ENCODE data around the gene INS.

The INS gene

DNA sequence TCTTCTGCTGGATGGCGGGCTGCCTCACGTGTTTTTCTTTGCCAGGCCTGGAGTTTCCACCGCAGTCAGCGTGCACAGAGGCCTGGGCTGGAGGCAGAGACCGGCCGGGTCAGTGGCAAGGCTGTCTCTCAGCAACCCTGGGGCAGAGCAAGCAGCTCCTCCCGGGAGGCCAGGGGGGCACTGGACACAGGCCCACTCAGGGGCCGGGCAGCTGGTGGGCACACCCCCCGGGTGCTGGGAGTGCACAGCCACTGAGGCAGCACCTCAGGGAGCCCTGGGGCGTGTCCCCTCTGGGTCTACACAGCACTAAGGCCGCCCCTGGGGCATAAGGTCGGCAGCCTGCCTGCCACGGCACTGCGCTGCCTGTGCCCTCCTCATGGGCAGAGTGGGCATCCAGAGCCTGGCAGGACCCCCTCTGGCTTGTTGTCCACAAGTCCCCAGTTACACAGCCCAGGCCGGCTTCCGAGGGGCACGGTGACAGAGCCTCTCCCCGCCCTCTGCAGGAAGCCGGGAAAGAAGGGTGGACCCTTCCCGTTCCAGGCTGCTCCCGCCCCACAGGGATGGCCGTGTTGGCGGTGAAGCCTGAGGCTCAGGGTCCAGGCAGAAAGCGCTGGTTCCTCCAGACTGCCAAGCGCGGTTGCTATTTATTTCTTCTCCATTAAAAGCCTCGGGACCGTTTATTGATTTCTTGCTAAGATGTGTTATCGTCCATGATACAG lies 29.1 kb upstream of the INS start:
- TF ChIP-seq, protein P1, sequence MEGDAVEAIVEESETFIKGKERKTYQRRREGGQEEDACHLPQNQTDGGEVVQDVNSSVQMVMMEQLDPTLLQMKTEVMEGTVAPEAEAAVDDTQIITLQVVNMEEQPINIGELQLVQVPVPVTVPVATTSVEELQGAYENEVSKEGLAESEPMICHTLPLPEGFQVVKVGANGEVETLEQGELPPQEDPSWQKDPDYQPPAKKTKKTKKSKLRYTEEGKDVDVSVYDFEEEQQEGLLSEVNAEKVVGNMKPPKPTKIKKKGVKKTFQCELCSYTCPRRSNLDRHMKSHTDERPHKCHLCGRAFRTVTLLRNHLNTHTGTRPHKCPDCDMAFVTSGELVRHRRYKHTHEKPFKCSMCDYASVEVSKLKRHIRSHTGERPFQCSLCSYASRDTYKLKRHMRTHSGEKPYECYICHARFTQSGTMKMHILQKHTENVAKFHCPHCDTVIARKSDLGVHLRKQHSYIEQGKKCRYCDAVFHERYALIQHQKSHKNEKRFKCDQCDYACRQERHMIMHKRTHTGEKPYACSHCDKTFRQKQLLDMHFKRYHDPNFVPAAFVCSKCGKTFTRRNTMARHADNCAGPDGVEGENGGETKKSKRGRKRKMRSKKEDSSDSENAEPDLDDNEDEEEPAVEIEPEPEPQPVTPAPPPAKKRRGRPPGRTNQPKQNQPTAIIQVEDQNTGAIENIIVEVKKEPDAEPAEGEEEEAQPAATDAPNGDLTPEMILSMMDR (IDR thresholded peaks at IDR 0.05; ENCODE audit: borderline replicate concordance, control extremely low read depth, extremely low read depth, insufficient read depth, missing control alignments), result no peak
- DNase-seq (ENCODE audit: low spot score), result no peak
- in situ Hi-C loops (cut with MboI; ENCODE audit: low sequenced_read_pairs, unreplicated experiment), result no loop called here

DNA sequence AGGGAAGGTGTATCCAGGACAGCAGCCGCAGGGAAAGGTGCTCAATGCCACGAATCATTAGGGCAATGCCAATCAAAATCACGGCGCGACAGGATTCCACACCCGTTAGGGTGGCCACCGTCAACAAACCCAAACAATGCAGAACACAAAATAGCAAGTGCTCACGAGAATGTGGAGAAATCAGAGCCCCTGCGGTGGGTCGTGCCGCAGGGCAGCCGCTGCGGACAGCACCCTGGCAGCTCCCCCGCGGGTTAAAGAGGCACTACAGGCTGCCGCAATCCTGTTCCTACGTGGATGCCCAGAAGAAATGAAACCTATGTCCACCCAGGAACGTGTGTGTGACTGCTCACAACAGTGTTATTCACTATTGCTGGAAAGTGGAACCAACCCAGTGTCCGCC lies 27.7 kb upstream of the INS start:
- TF ChIP-seq, protein P1 (IDR thresholded peaks at IDR 0.05; ENCODE audit: borderline replicate concordance, control extremely low read depth, extremely low read depth, insufficient read depth, missing control alignments), result no peak
- in situ Hi-C loops (cut with MboI; ENCODE audit: low sequenced_read_pairs, unreplicated experiment), result no loop called here
- no peak for DNase-seq (ENCODE audit: low spot score)

DNA sequence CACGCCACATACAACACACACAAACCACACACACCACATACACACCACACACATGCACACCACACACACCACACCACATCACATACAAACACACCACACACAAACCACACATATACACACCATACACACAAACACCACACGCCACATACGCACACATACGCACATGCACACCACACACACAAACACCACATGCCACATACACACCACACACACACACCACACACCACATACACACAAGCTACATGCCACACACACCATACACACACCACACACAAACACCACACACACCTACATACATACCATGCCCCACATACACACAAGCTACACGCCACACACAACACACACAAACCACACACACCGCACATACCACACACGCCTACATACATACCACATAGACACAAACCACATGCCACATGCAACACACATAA lies 26.3 kb upstream of the INS start:
- TF ChIP-seq, protein P1 (IDR thresholded peaks at IDR 0.05; ENCODE audit: borderline replicate concordance, control extremely low read depth, extremely low read depth, insufficient read depth, missing control alignments), result no peak
- no peak for DNase-seq (ENCODE audit: low spot score)
- in situ Hi-C loops (cut with MboI; ENCODE audit: low sequenced_read_pairs, unreplicated experiment), result no loop called here

DNA sequence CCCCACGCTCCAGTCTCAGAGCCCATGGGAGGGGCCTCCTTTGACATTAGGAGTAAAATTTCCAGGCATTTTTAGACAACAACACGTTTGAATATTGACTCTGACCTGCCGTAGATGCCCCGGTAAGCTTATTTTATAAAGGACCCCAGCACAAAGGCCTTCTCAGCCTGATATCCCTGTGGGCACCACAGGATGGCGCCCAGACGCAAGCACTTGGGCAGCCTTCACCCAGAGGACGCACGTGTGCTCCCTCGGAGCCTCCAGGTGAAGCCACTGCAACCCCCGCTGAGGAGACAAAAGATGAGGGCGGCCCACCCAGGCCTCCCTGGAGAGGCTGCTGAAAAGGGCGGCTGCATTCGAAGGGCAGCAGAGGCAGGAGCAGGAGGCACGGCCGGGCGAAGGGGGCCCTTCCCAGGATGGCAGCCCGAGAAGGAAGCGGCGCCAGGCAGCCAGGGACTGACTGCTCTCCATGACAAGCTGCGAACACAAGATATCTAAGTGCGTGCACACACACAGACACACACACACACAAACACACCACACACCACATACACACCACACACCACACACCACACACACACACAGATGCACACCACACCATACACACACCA lies 25.8 kb upstream of the INS start:
- TF ChIP-seq, protein P1 (IDR thresholded peaks at IDR 0.05; ENCODE audit: borderline replicate concordance, control extremely low read depth, extremely low read depth, insufficient read depth, missing control alignments), result no peak
- in situ Hi-C loops (cut with MboI; ENCODE audit: low sequenced_read_pairs, unreplicated experiment), result no loop called here
- peak; percentile 60 for DNase-seq (ENCODE audit: low spot score)

DNA sequence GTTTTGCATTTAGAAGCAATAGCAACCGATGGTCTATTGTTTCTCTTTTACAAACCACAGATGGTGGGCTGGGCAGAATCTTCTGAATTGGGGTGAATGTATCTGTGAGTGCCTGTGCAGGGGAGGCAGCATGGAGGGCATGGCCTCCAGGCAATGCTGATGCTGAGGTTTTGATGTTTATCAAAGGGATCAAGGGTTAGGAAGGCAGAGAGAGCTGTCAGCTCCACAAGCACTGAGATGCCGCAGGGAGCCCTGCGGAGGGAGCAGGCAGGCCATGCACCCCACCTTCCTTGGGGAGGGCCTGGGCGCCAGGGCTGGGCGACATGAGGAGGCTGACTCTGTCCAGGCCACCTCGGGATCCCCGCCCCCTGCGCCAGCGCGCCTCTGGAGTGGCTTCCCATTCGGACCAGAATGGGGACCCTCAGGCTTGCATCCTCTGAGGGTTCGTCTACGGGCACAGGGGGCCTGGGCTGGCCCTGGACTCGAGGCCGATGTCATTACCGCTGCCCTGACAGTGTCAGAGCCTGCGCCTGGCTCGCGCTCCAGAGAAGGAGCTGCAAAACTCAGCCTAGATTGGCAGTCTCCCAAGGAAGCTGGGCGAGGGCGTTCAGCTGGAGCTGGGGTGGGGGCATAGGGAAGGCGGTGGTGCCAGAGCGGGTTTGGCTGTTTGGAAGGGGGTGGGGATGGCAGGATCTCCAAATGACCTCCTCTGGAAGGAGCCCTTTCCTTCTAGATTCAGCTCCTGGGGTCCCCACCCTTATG lies 24.5 kb upstream of the INS start:
- TF ChIP-seq, protein P1 (IDR thresholded peaks at IDR 0.05; ENCODE audit: borderline replicate concordance, control extremely low read depth, extremely low read depth, insufficient read depth, missing control alignments), result no peak
- DNase-seq (ENCODE audit: low spot score), result no peak
- in situ Hi-C loops (cut with MboI; ENCODE audit: low sequenced_read_pairs, unreplicated experiment), result no loop called here

DNA sequence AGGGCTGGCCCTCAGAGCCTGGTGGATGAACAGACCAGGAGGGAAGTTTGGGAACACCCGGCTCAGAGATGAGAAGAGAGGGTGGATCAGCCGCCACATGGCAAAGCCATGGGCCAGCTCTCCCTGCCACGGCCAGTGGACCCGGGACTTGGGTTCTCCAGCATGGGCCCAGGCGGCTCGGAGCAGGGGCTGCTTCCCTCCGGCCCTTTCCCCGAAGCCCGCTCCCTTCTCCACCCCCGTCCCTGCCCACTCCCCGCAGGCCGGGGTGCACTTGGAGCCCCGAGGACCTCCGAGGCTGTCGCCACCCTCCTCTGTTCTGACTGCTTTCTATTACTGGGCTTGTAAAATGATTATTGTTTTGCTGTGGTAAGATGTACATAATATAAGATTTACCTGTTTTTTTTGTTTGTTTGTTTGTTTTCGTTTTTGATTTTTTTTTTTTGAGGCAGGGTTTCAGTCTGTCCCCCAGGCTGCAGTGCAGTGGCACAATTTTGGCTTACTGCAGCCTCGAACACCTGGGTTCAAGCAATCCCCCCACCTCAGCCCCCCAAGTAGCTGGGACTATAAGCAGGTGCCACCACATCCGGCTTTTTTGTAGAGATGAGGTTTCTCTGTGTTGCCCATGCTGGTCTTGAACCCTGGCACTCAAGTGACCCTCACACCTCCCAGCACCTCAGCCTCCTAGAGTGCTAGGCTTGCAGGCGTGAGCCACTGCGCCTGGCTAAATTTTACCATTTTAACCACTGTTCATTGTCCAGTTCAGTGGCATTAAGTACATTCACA lies 21.9 kb upstream of the INS start:
- no peak for DNase-seq (ENCODE audit: low spot score)
- TF ChIP-seq, protein P1 (IDR thresholded peaks at IDR 0.05; ENCODE audit: borderline replicate concordance, control extremely low read depth, extremely low read depth, insufficient read depth, missing control alignments), result no peak
- in situ Hi-C loops (cut with MboI; ENCODE audit: low sequenced_read_pairs, unreplicated experiment), result no loop called here
